Stimulated activated CD8-positive, alpha-beta memory T cell treated with anti-CD3 and anti-CD28 coated beads, Interleukin-15, amount 100 ng/mL, for 48 hours (primary cell): ENCODE data around the gene IRF2.

Experiments
- DNase-seq, 2 donors: peaks; one replicate each; pipeline ENCODE4 v3.0.0-alpha.2; 2020; ENCODE audit warnings: low read depth in 2 of 2

The IRF2 gene

DNA sequence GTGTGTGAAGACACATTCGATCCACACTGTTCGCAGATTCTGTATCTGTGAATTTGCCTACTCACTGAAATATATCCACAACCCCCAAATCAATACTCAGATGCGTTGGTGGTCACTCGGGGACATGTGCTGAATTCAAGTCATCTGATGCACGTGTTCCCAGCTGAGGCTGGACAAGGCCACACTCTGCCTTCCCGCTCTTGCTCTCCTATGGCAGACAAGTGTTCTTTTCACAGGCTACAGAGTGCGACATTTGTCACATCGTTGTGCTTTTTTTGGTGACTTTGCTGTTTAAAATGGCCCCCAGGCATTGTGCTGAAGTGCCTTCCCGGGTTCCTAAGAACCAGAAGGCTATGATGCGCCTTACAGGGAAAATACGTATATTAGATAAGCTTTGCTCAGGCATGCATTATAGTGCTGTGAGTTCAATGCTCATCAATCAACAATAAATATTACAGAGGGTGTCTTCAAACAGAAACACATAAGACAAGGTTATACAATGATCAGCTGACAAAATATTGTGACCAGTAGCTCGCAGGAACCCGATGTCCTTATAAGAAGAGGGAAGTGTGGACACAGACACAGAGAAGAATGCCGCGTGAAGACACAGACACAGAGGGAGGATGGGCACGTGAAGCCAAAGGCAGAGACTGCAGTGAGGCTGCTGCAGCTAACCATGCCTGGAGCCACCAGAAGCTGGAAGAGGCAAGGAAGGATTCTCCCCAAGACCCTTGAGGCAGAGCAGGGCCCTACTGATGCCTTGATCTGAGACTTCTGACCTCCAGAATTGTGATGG, 42.0 kb downstream of the IRF2 start:
- DNase-seq: no peak

DNA sequence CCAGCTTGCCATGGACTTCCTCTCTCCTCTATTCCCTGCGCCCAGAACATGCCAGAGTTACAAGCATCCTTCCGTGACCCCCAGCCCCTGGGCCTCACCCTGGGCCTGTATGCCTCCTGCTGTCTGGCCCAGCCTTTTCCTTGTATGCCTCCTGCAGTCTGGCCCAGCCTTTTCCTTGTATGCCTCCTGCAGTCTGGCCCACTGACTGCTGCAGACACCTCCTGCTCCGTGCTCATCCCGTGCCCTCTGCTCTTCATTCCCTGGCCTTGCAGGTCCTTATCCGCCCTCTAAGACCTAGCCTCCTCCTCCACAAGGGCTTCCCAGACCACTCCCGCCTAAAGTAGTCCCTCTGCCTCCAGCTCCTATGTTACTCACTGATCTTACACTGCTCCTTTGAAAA, 44.2 kb downstream of the IRF2 start:
- no peak for DNase-seq

- no peak for DNase-seq
Measured at GRCh38 chr4:184428787-184429186, 45.6 kb downstream of the IRF2 start.

- no peak for DNase-seq
Measured at GRCh38 chr4:184427687-184428086, 46.7 kb downstream of the IRF2 start.

DNA sequence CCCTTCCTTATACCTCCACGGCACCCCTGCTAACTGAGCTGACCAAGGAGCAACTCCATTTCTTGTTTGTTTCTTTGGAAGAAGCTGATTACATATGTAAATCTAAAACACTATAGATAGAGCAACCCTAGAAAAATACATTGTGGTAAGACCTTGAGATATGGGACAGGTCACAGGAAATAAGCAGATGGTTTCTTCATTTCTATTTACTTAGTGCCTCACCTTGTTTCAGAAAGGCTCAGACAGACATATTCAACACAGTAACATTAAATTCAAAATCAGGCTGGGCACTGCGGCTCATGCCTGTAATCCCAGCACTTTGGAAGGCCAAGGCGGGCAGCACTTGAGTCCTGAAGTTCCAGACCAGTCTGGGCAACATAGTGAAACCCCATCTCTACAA, 47.3 kb downstream of the IRF2 start:
- no peak for DNase-seq

DNA sequence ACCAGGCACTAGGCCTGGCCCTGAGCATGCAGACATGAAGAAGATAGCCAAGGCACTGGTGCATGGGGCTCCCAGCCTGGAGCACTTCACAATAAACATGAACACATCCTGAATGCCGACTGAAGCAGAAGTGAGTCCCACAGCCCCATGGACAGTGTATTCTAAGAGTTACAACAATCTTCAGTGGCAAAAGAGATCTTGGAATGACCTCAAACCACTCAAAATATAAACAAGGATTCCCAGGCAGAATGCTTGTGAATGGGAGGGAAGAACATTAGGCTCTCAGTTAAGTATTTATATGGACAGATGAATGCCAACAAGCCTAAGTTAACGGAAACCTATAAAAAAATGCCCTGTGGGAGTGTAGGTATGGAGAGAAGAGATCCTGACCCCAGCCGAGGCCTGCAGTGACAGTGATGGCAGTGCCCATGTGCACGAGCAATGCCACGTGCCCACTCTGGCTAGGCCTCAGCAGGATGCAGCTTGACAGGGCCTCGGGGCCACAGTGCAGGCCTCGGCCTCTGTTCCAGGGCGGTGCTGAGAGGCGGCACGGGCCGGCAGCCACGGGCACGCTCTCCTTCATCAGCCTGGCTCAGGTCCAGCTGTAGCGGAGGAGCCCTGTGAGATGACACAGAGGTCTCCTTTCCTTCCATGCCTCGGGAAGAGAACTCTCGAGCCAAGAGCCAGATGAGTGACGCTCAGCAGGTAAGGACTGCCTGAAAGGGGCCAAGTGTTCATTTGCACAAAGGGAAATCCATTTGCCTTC, 49.2 kb downstream of the IRF2 start:
- no peak for DNase-seq

DNA sequence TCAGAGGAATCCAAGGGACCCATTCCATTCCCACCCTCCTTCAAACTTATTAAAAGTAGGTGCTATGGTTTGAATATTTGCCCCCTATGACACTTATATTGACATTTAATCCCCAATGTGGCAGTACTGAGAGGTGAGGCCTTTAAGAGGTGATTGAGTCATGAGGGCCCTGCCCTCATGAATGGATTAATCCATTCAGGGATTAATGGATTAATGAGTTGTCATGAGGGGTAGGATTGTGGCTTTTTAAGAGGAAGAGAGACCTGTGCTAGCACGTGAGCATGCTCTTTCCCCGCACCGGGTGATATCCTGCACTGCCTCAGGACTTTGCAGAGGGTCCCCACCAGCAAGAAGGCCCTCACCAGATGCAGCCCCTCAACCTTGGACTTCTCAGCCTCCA, 50.1 kb downstream of the IRF2 start:
- DNase-seq: no peak

GRCh38 chr4:184423003-184423686, 51.2 kb downstream of the IRF2 start:
- DNase-seq: no peak

GRCh38 chr4:184422378-184422777, 52.0 kb downstream of the IRF2 start:
- no peak for DNase-seq

GRCh38 chr4:184421533-184422155, 52.7 kb downstream of the IRF2 start:
- DNase-seq: no peak

GRCh38 chr4:184420881-184421416, 53.4 kb downstream of the IRF2 start:
- DNase-seq: no peak

DNA sequence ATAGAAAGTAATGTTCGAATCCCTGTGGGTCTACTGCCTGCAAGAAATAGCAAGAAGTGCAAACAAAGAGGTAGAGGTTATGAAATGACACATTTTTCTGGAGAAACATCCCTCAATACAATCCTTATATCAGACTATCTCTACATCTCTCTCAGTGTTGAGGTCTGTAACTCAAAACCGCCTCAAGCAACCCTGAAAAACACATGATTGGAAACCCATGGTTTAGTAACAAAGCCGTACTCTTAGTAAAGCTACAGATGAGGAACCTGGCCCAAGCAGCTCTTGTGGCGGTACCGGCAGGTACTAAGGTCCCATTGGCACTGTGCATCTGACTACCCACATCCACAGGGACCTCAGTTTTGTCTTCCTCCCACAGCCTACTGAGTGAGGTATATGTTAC, 53.9 kb downstream of the IRF2 start:
- DNase-seq: no peak

- DNase-seq: no peak
Measured at GRCh38 chr4:184419976-184420375, 54.4 kb downstream of the IRF2 start.

- no peak for DNase-seq
Measured at GRCh38 chr4:184417802-184418511, 56.4 kb downstream of the IRF2 start.

- peak; percentile 14 to 40 for DNase-seq
Measured at GRCh38 chr4:184416913-184417734, 57.2 kb downstream of the IRF2 start.

DNA sequence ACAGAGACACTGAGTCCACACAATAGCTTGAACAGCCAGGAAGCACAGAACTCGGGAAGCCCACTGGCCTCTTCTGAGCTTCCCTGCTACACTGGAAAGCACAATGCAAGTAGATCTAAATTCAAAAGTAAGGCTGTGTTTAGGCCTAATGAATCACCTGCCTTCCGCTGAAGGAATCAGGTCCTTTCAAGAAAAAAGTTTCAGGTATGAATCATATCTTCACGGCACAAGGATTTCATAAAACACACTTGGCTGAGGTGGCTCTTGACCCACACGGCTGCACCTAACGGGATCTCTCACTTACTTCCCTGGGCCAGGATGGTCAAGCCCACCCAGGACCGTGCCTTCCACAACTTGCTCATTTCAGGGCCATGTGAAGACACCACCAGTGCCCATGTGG, 59.3 kb downstream of the IRF2 start:
- DNase-seq: no peak

GRCh38 chr4:184413261-184414046, 60.9 kb downstream of the IRF2 start:
- DNase-seq: no peak

DNA sequence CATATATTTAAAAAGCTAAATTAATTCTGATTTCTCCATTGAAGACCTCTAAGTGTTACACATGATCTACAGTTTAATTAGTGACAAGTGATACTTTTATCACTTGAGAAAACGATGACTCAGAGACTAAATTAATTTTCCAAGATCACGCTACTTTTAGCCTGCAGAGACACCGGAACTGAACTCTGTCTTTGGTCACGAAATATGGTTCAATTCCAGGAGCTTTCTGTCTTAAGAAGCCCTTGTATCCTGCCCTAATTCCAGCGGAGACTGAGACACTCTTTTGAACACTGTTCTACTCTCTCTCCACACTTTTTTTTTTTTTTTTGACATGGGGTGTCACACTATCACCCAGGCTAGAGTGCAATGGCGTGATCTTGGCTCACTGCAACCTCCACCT, 63.6 kb downstream of the IRF2 start:
- DNase-seq: no peak

DNA sequence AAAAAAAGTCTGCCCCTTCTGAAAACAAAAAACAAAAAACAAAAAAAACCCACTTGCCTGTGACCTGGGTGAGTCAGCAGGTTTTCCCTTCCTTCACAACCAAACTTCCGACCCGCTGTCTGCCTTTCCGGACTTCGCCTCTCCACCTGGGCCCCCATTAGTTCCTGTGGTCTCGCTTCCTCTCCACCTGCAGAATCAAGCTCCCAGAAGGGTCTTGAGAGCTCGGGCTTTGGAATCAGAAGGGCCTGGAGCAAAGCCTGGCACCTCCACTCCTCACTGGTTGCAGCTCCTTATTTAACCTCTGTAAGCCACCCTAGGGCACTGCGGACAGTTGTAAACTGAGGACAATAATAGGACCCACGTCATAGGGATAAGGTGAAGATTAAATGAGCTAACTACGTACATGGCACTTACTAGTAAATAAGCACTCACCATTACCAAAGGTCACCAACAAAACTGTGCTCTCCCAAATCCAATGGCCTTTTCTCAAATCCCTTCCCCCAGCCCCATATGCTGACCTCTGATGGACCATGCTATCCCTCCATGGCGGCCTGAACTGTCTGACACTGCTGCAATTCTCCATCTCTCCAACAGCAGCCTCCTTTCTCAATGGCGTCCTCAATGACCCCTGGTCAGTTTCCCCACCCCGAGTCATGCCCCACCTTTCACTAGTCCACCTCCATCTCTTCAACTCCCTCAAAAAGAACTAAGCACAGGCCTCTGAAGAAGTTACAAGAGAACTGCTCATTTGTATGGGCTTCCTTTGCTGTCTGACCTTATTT, 64.2 kb downstream of the IRF2 start:
- DNase-seq: no peak
